HG03521 (cell line): ENCODE results near the gene OPHN1.
A peak's percentile ranks its signal among the peaks of the same experiment; 100 is the strongest.

Experiments
- ATAC-seq: cut with Tn5 transposase; IDR thresholded peaks from one replicate; pipeline ENCODE4 v1.9.1; 2021; ENCODE audit warnings: mild to moderate bottlenecking, moderate library complexity; ENCODE audit not compliant: unreplicated experiment

OPHN1 gene

DNA sequence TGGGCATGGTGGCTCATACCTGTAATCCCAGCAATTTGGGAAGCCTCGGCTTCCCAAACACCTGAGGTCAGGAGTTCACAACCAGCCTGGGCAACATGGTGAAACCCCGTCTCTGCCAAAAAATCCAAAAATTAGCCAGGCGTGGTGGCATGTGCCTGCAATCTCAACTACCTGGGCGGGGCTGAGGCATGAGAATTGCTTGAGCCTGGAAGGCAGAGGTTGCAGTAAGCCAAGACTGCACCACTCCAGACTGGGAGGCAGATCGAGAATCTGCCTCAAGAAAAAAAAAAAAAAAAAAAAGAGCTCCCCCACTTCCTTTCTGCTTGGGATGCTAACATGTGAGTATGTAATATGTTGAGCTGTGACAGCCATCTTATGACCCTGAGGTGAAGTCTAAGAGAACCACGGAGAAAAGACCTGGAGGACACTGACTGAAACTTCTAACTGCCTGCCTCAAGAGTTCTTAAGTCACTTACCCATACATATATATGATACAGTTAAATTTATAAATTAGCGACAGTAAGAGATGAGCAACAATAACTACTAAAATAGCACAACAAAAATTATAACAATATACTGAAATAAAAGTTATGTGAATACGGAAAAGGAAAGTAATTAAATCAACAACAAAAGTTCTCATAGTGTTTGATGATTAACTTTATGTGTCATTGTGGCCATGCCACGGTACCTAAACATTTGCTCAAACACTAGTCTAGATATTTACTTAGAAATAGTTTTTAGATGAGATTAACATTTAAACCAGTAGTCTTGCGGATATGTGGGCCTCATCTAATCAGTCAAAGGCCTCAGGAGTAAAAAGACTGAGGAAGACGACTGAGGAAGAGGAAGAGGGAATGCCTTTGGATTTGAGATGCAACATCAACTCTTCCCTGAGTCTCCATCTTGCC, 178.3 kb downstream of the OPHN1 start:
- no peak for ATAC-seq

GRCh38 chrX:68252664-68253063, 180.6 kb downstream of the OPHN1 start:
- ATAC-seq = no peak

GRCh38 chrX:68249903-68250302, 183.4 kb downstream of the OPHN1 start:
- ATAC-seq = no peak

GRCh38 chrX:68249401-68249831, 183.9 kb downstream of the OPHN1 start:
- ATAC-seq = no peak

DNA sequence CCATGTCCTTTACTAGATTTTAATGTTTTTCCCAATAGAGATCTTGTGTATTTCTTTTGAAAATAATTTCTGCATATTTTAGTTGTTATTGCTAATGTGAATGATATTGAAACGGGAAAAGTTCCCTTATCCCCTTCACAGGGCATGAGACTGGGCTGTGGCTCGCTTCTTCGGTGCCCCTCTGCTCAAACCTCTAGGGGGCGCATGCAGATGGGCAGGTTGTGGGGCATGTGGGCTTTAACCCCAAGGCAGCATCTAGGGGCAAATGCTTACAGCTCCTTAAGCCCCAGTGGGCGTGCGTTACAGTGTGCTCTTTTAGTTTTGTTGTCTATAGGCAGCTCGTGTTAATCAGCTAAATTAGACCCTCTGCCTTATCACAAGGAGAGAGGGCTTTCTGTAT, 194.7 kb downstream of the OPHN1 start:
- no peak for ATAC-seq

- ATAC-seq = no peak
Measured at GRCh38 chrX:68234171-68234910, 199.0 kb downstream of the OPHN1 start.

DNA sequence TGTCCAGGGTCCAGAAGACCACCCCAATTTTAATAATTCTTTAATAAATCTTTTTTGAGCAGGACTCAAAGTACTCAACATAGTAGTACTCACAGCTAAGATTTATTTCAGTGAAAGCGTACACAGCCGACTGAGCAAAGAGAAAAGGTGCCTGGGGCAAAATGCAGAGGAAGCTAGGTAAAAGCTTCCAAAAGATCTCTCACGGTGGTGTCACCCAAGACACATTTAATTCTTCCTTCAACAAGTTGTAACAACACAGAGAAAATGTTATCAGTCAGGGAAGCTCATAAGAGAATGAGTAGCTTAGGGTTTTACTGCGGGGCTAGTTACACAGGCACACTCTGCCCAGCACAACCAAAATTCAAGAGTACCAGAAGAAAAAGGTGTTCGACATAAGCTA, 201.1 kb downstream of the OPHN1 start:
- ATAC-seq = no peak

DNA sequence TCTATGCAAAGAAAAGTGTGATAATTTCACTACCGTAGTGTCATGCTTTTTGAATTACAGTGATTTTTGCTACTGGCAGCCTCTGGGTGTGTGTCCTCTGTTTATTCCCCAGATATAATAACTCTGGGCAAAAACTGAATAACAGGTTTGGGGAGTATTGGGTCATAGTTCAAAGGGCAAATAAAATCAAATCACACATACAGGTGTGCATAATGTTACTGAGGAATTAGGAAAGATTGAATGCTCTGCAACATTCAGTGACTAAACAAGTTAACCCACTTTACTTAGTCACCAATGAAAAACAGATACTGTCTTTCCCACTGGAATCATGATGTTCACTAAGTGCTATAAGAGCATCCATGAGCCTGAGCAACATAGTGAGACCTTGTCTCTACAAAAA, 224.3 kb downstream of the OPHN1 start:
- ATAC-seq = no peak

- no peak for ATAC-seq
Measured at GRCh38 chrX:68204521-68205038, 228.7 kb downstream of the OPHN1 start.

DNA sequence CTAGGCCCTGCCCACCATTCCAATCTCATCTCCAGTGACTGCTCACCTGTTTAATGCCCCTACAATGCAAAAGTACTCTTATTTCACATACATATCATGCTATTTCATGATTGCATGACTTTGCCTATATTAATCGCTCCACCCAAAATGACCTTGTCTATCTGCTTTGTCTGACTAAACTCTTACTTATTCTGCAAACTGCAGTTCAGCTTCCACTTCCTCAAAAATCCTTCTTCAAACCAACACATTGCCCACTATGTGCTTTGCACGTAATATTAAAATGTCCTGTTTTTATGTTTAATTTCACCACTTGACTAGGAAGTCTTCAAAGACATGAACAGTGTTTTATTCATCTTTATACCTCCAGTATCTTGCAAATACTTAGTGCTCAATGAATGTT, 229.6 kb downstream of the OPHN1 start:
- ATAC-seq = no peak

DNA sequence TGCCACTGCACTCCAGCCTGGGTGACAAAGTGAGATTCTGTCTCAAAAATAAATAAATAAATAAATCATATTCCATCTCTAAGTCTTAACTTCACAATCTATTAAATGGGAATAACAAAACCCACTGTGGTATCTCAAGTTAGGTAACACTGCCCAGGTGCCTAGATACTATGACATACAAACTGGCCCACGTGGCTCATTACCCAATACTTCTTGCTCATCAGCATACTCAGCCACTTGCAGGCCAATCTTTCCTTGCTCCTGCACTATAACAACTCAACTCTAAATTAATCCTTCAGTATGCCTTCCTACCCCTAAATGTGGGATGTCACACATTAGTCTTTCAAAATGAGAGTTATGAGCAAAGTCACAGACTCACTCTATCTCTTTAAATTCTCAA, 230.1 kb downstream of the OPHN1 start:
- no peak for ATAC-seq

- no peak for ATAC-seq
Measured at GRCh38 chrX:68199062-68199848, 234.0 kb downstream of the OPHN1 start.

- peak; percentile 43 for ATAC-seq
Measured at GRCh38 chrX:68196939-68197791, 236.1 kb downstream of the OPHN1 start.

DNA sequence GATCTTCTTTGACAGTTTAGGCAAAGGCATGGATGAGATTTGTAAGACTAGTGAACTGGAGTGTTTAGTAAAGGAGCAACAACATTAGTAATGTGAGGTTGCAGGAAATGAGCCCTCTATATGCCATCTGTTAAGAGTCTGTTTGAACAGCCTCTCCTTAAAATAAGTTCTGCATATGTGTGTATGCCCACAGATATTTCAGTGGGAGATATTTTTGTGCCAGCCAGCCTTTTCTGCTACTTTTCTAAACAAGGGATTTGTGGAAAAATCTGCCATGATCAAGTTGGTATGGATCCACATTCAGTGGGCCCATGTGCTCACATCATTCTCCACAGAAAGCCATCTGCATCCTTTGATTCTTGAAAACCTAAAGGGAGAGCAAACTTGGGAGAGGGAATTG, 237.7 kb downstream of the OPHN1 start:
- ATAC-seq = no peak

DNA sequence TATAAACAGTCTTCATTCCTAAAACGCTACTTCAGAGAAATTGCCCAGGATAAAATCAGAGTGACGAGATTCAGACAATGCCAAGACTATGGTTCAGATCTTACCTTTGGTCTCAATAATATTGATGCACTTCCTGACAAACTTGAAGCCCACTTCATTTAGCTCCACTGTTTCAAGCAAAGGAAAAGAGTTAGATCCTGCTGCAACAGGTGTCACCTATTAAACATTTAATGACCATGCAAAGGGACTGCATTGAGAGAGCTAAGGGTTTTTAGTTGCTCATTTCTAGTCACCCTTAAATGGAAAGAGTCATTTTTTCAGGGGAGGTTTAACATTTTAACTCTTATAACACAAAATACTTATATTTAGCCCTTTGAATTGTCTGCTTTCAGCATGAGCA, 239.5 kb downstream of the OPHN1 start:
- no peak for ATAC-seq

DNA sequence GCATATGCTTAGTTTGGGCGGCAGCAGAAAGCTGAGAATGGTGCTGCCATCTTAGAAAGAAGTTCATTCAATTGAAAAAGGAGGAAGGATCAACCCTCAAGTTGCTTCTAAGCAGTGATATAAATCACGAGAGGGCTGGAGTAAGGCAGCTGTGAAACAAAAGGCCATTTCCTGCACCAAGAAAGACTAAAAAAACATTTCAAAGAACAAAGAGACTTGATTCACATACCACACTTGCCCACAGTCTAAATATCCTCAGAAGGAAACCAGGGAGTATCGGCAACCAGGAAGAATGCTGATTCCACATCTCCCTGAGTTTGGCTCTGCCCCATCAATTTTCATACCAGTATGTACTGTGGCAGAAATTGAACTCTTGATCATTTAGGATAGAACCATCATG, 240.1 kb downstream of the OPHN1 start:
- no peak for ATAC-seq

GRCh38 chrX:68190799-68191198, 242.5 kb downstream of the OPHN1 start:
- ATAC-seq = no peak

- no peak for ATAC-seq
Measured at GRCh38 chrX:68186552-68187262, 246.6 kb downstream of the OPHN1 start.

GRCh38 chrX:68185161-68185560, 248.1 kb downstream of the OPHN1 start:
- ATAC-seq = no peak
